T47D (cell line): ENCODE data around the gene CCSER1.
"Not testable (repeated sequence)": the region's sequence is repeated elsewhere in the genome, so short reads cannot be mapped to it uniquely, and the experiment has no call there.

ENCODE experiments used
- DNase-seq, 2 experiments: peaks; one replicate each; pipeline versions ENCODE4 v3.0.0 to v3.0.0-alpha.2; 2011 to 2012; ENCODE audit warnings: low read depth in 1 of 2, low spot score in 1 of 2
- JUND ChIP-seq: IDR thresholded peaks from 2 replicates; pipeline ENCODE4 v1.6.1; 2012; ENCODE audit warnings: low read depth
- in situ Hi-C: cut with HindIII; loops from 2 replicates; pipeline ENCODE4 v1.10.0; 2016; ENCODE audit warnings: low sequenced_read_pairs, low pct_unique_long_range_greater_than_20kb

The CCSER1 gene

DNA sequence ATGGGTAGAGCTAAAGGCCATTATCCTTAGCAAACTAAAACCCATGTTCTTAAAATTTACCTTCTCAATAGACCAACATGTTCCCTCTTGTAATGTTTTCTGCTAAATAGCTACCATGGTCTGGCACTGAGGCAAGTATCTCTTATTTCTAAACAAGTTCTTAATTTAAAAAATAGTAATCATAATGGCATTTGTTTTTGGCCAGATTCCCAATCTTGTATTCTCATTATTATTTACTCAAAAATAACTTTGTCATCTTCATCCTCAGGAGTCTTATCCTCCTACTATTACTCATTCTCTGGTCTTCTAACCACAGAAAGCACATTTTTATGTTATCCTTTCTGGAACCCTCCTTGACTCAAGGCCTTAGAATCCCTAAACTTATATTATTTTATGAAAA, 931.2 kb downstream of the CCSER1 start:
- TF ChIP-seq JUND: no peak
- in situ Hi-C loops: no loop called here
- DNase-seq: no peak

DNA sequence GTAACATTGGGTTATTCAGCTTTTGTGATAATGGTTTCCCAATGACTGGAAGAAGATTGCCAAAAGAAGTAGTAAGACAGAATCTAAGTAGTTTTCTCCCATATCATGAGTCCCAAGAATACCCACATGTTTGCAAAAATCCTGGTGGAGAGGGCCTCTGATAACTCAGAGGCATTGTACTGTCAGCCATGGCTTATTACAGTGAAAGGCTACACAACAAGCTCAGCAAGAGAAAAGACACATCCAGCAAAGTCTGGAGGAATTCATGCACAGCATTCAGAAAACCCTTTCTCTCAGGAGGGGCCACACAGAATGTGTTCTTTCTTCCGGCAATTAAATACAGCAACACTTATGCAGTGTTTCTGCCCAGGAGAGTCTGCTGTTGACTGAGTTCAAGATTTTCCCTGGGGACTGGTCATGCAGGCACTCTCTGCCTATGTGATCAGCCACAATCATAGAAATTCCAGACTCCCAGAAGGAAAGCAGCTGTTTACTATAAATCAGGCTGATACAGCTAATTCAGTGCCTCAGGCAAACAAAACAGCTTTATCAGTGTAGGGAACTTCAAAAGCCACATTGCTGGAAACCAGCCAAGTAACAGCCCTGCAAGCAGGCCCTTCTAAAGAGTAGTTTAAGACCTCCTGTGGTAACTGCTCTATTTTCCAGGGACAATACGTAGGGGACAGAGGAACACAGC, 937.1 kb downstream of the CCSER1 start:
- DNase-seq: no peak
- in situ Hi-C loops: no loop called here
- TF ChIP-seq JUND: no peak

DNA sequence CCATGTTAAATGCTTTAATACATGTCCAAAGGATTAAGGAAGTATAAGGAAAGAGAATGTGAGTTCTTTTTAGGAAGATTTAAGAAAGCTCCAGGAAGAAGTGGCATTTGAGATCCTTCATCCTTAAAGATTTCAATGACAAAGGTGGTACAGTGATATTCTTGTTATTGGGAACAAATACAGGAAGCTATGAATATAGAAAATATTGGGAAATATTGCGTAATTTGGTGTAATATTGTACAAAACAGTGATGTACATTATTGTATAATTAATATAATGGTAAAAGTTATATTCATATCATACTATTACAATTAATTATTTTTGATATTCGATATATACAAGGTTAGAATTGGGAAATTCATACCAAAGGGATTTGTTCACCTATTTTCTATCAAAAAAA, 937.9 kb downstream of the CCSER1 start:
- in situ Hi-C loops: no loop called here
- no peak for TF ChIP-seq JUND
- DNase-seq: no peak

DNA sequence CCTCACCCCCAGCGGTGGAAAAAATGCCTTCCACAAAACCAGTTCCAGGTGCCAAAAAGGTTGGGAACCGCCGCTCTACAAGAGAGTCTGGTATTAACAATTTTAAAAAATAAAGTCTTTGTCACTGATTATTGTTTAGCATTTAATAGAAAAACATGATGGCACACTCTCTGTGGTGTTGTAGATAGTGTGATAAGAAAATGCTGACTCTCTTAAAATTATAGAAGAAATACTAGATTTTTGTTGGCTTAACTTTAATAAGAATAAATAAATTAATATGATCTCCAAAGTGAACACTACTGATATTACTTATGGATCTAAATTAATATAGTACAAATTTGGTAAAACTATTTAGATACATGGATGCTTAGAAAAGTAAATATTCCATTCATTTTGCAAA, 943.5 kb downstream of the CCSER1 start:
- TF ChIP-seq JUND: no peak
- in situ Hi-C loops: no loop called here
- DNase-seq: no peak

DNA sequence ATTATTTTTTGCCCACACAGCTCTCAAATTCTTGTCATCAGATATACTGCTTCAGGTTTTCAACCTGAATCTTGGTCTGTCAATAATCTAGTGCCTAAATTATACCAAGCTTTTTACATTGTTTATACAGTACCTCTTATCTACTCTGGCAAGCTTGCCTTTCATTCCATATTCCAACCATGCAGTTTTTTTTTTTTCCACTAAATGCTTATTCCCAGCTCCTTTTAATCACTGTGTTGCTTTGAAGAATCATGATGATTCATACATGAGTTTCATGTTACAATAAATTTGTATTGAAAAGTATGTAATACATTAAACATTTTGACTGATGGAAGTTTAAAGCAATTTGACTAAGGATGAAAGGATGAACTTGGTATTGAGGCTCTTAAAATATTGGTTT, 949.0 kb downstream of the CCSER1 start:
- in situ Hi-C loops: no loop called here
- DNase-seq: no peak

DNA sequence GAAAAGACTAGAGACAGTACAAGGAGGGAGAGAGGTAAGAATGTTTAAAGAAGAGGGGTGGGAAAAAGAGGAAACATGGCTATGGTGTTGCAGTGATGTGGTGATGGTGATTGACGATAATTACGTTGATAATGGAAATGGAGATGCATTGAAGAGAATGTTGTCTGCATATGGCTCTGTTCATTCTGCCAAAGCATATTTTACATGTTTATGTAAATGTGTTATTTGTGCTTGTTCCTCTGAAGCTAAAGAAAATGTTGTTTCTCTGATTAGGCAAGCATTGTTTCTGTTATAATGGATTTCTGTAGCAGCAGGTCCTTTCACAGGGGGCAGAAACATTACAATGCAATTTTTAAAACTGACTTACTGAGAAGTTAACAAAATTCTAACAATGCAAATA, 958.8 kb downstream of the CCSER1 start:
- no peak for TF ChIP-seq JUND
- in situ Hi-C loops: no loop called here

More for the DNA sequence above, 949.0 kb downstream of the CCSER1 start:
- no peak for TF ChIP-seq JUND

DNA sequence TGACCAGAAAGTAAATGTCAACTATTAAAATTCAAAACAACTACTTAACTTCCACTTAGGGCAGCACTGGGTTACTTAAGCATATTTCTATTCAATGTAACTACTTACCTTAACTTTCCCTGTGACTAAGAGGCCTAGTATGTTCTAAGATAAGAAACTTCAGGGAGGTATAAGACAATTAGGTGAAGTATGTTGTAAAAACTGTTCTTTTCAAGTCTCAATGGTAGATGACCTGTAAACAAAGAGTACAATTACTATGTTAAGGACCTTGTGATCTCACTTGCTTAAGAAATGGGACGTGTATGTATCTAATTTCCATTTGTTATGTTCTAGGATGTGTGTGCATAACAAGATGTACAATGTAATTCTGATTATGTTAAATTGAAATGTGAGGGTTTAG, 960.5 kb downstream of the CCSER1 start:
- no peak for TF ChIP-seq JUND
- in situ Hi-C loops: no loop called here
- DNase-seq: no peak

More for the DNA sequence above, 958.8 kb downstream of the CCSER1 start:
- no peak for DNase-seq

DNA sequence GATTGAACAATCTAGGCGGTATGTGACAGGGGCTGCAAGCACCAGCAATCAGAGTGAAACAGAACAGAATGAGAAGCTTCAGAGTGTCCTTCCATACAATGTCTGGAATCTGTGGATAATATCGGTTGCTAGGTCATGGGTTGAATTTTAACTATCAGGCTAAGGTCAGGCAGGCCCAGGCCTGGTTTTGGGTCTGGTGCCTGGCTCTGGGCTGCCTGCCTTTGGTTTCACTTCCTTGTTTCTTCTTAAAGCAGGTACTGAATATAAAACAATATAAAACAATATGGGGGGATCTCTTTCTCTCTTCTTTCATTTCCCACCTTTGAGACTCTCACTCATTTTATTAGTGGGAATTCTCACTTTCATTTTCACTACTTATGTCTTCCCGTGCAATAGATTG, 962.0 kb downstream of the CCSER1 start:
- in situ Hi-C loops: no loop called here
- DNase-seq: no peak
- TF ChIP-seq JUND: no peak

DNA sequence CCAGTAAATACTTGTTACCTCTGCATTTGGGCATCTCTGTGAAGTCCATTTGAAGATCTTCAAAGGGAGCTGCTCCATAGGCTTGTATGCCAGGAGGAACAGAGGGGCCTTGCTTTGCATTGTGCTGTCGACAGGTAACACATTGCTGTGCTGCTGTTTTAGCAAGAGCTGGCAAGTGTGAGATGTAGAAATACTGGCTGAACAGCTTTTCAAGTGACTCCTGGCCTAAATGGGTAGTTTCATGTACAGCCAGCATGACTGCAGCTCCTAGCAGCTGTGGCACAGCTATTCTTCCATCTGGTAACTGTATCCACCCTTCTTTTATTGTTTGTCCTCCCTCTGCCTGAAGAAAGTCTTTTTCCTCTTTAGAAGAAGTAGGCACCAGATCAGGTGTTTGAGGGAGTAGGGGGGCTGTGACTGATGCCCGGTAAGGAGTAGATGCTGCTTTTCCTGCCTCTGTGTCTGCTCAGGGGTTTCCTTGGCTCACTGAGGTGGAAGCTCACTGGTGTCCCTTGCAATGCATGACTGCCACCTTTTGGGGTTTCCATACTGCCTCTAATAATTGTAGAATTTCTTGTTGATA, 965.3 kb downstream of the CCSER1 start:
- TF ChIP-seq JUND: no peak
- DNase-seq: peak in 1 of 2 experiments; percentile 65
- in situ Hi-C loops: no loop called here

DNA sequence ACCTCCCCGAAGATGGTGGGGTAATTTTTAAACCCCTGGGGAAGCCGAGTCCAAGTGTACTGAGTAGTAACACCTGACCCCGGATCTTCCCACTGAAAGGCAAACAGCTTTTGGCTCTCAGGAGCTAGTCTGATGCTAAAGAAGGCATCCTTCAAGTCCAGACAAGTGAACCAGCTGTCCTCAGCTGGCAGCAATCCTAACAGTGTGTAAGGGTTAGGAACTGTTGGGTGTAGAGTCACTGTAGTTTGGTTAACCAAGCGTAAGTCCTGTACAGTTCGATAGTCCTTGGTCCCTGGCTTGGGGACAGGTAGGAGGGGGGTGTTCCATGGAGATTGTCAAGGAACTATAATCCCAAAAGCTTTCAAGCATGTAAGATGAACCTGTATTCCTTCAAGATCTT, 967.0 kb downstream of the CCSER1 start:
- DNase-seq, in situ Hi-C loops: not testable (repeated sequence)

DNA sequence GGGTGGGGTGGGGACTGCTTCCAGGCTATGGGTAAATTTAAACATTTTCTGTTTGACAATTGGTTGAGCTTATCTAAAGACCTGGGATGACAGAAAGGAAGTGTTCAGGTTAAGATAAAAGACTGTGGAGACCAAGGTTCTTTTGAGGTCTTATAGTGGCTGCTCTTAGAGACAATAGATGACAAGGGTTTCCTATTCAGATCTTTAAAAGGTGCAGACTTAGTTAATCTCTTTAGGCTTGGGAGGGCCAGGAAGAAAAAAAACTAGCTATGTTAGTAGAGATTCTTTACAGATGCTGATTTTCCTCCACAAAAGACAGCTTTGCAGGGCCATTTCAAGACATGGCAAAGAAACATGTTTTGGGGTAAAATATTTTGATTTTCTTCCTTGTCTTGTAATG, 972.5 kb downstream of the CCSER1 start:
- DNase-seq: no peak
- in situ Hi-C loops: no loop called here
- no peak for TF ChIP-seq JUND

DNA sequence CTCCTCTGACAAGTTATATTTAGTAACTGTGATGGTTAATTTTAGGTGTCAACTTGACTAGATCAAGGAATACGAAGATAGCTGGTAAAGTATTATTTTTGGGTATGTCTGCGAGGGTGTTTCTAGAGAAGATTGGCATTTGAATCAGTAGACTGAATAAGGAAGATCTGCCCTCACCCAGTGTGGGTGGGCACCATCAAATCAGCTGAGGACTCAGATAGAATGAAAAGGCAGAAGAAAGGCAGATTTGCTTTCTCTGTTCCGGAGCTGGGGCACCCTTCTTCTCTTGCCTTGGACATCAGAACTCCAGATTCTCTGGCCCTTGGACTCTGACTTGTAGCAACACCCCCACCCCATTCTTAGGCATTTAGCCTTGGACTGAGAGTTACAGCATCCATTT, 981.6 kb downstream of the CCSER1 start:
- DNase-seq: no peak
- in situ Hi-C loops: no loop called here
- no peak for TF ChIP-seq JUND

DNA sequence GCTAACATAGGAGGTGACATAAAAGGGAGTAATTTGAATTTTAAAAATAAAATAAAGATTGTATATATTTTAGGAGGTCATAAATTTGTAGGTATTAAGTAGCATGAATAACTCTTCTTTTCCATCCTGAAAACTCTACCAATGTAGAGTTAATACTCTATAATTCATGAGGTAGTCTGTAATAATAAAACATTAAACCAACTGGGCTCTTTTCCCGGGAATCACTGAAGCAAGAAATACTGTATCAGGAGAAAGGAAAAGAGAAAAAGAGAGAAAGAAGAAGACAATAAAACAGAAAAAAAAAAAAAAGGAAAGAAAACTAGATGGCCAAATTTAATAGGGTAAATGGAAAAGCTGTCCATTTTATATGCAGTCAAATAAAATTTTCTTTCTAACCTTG, 984.4 kb downstream of the CCSER1 start:
- TF ChIP-seq JUND: no peak
- no peak for DNase-seq
- in situ Hi-C loops: no loop called here
